Spleen (tissue), 7 donors: ENCODE measurements around the gene DIP2C.

Experiments
- POLR2A ChIP-seq, 3 donors: fragments of 450-650 bp; IDR thresholded peaks; one replicate each; pipeline ENCODE4 v1.5.1; 2017; ENCODE audit warnings: antibody characterized with exemption in 3 of 3, mild to moderate bottlenecking in 1 of 3
- POLR2AphosphoS5 ChIP-seq, 3 donors: sonication (generic); formaldehyde crosslinking; IDR thresholded peaks; one replicate each; pipeline ENCODE4 v1.5.1; 2017; ENCODE audit warnings: antibody characterized with exemption in 3 of 3
- TF ChIP-seq, protein P1 (sequence below), 11 experiments: fragments of 200-600 bp in 7 of 11; fragments of 450-650 bp in 4 of 11; sonication (generic) in 4 of 11; IDR thresholded peaks in 8 of 11; conservative IDR thresholded peaks in 3 of 11; 1 replicate in 7 of 11; 2 replicates in 4 of 11; pipeline versions ENCODE4 v1.4.0 to v1.8.0; 2016 to 2021; ENCODE audit warnings: antibody characterized with exemption in 11 of 11, inconsistent platforms in 4 of 11, mild to moderate bottlenecking in 1 of 11
- donor health status: DM: no; HTN: no; CAD: no; lungs with moderate emphysema.
- donor health status: DM: no; HTN: no; CAD: no.
- donor health status: DM: no; HTN: no; CAD: no.

DNA sequence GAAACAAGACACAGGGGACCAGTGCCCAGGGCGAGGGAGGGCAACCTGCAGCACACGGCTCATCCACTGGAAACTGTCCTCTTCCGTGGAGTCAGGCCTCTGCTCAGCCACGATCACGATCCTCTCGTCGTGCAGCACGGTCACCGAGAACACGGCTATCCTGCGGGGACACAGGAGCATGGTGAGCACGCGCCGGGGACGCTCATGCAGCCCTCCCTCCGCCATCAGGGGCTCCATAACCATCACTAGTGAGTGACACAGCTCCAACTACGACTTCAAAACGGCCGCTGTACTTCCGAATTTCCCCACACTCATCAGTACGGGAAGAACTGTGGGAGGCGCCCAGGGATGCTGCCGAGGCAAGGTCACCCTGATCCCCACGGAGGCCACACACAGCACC, 326.3 kb downstream of the DIP2C start:
- TF ChIP-seq POLR2A (IDR thresholded peaks at IDR 0.05) (no peak), POLR2AphosphoS5 (IDR thresholded peaks at IDR 0.05) (no peak)
- TF ChIP-seq, protein P1, sequence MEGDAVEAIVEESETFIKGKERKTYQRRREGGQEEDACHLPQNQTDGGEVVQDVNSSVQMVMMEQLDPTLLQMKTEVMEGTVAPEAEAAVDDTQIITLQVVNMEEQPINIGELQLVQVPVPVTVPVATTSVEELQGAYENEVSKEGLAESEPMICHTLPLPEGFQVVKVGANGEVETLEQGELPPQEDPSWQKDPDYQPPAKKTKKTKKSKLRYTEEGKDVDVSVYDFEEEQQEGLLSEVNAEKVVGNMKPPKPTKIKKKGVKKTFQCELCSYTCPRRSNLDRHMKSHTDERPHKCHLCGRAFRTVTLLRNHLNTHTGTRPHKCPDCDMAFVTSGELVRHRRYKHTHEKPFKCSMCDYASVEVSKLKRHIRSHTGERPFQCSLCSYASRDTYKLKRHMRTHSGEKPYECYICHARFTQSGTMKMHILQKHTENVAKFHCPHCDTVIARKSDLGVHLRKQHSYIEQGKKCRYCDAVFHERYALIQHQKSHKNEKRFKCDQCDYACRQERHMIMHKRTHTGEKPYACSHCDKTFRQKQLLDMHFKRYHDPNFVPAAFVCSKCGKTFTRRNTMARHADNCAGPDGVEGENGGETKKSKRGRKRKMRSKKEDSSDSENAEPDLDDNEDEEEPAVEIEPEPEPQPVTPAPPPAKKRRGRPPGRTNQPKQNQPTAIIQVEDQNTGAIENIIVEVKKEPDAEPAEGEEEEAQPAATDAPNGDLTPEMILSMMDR (IDR thresholded peaks at IDR 0.05 in 8 of 11, conservative IDR thresholded peaks at IDR 0.05 in 3 of 11) = no peak
